Endothelial cell of umbilical vein (primary cell): ENCODE results near the gene FLRT2. TPM values are rescaled to one million over a fixed set of nuclear protein-coding genes. Genes with fewer than 3 reads are reported as not detected.

Experiments used
- BruUV-seq: library from RNA; stranded (reverse); fragments of 400-500 nt; replicated peaks from 2 replicates; lab custom pipeline; 2021; lab: Mats Ljungman, UMichigan
- CTCF ChIA-PET: fragments of 300-600, 350-600 bp; sonication (Branson Sonifier 250); formaldehyde crosslinking; loops from one replicate; lab custom pipeline; 2021; ENCODE audit warnings: antibody characterized with exemption, inconsistent platforms; lab: Charles Lee
- POLR2A ChIA-PET: fragments of 300-600, 350-600 bp; sonication (Branson Sonifier 250); formaldehyde crosslinking; loops from one replicate; lab custom pipeline; 2021; ENCODE audit warnings: antibody characterized with exemption, inconsistent platforms; lab: Charles Lee
- DNase-seq: peaks from one replicate; pipeline ENCODE4 v3.0.0-alpha.2; 2011; ENCODE audit warnings: low read depth, low spot score
- FAIRE-seq: peaks from 2 replicates; lab custom pipeline; 2011; peaks lifted over from hg19 to GRCh38; lab: Jason Lieb, UNC
- H2AFZ ChIP-seq: 2 replicates; pipeline ENCODE4 v1.6.0; 2012; ENCODE audit warnings: low read depth, low read length, control low read depth, inconsistent platforms
- H3K27ac ChIP-seq: 2 replicates; pipeline ENCODE4 v1.5.1; 2011; ENCODE audit warnings: low read depth, mild to moderate bottlenecking, control low read depth, low read length, moderate library complexity; ENCODE audit not compliant: insufficient read depth
- H3K27me3 ChIP-seq, 2 experiments: 2 replicates each; pipeline versions ENCODE4 v1.6.0 to v1.6.1; 2011; ENCODE audit warnings: low read length in 2 of 2, mixed read lengths in 1 of 2; ENCODE audit not compliant: control insufficient read depth in 2 of 2, insufficient read depth in 2 of 2
- H3K36me3 ChIP-seq, 2 experiments: 2 replicates in 1 of 2; 3 replicates in 1 of 2; pipeline ENCODE4 v1.5.1; 2011; ENCODE audit warnings: low read length in 2 of 2, mild to moderate bottlenecking in 1 of 2, moderate library complexity in 1 of 2; ENCODE audit not compliant: control insufficient read depth in 2 of 2, insufficient read depth in 2 of 2; ENCODE audit errors: extremely low read depth in 1 of 2
- H3K4me1 ChIP-seq: 3 replicates; pipeline ENCODE4 v1.5.1; 2011; ENCODE audit warnings: mild to moderate bottlenecking, low read length; ENCODE audit not compliant: control insufficient read depth, insufficient read depth; ENCODE audit errors: extremely low read depth
- H3K4me2 ChIP-seq: 2 replicates; pipeline ENCODE4 v1.6.1; 2011; ENCODE audit warnings: low read length, control low read depth, mixed read lengths; ENCODE audit not compliant: insufficient read depth
- H3K4me3 ChIP-seq, 3 experiments: fragments of 200-600 bp in 1 of 3; sonication (generic), shearing (Covaris generic) in 1 of 3; replicated peaks in 1 of 3; 2 replicates each; pipeline ENCODE4 v1.5.1; 2011 to 2016; ENCODE audit warnings: control low read depth in 3 of 3, low read length in 3 of 3, mild to moderate bottlenecking in 2 of 3, inconsistent platforms in 1 of 3, low read depth in 1 of 3, moderate library complexity in 1 of 3; ENCODE audit not compliant: insufficient read depth in 1 of 3
- H3K79me2 ChIP-seq: 2 replicates; pipeline ENCODE4 v1.6.0; 2012; ENCODE audit warnings: low read length, inconsistent platforms; ENCODE audit not compliant: control insufficient read depth, insufficient read depth
- H3K9ac ChIP-seq: replicated peaks from 2 replicates; pipeline ENCODE3; 2011; ENCODE audit warnings: low read length, control low read depth; ENCODE audit not compliant: insufficient read depth; ENCODE audit errors: extremely low read depth
- H3K9me1 ChIP-seq: replicated peaks from 3 replicates; pipeline ENCODE4 v1.6.0; 2011; ENCODE audit warnings: mild to moderate bottlenecking, low read length; ENCODE audit not compliant: control insufficient read depth, insufficient read depth; ENCODE audit errors: extremely low read depth
- H3K9me3 ChIP-seq: replicated peaks from 2 replicates; pipeline ENCODE4 v1.5.1; 2012; ENCODE audit warnings: low read length, inconsistent platforms; ENCODE audit not compliant: control insufficient read depth, insufficient read depth
- H4K20me1 ChIP-seq: replicated peaks from 2 replicates; pipeline ENCODE3; 2011; ENCODE audit warnings: mild to moderate bottlenecking, low read length; ENCODE audit not compliant: control insufficient read depth, insufficient read depth; ENCODE audit errors: extremely low read depth
- EZH2 ChIP-seq: IDR thresholded peaks from 2 replicates; pipeline ENCODE4 v1.6.1; 2012; ENCODE audit warnings: borderline replicate concordance, low read depth, mild to moderate bottlenecking, moderate library complexity, low read length, inconsistent platforms; ENCODE audit not compliant: severe bottlenecking
- FOS ChIP-seq: IDR thresholded peaks from 2 replicates; pipeline ENCODE4 v1.6.1; 2011; ENCODE audit warnings: mild to moderate bottlenecking, low read length, moderate library complexity, borderline replicate concordance; ENCODE audit not compliant: insufficient read depth
- GATA2 ChIP-seq: IDR thresholded peaks from 2 replicates; pipeline ENCODE4 v1.7.0; 2011; ENCODE audit warnings: low read depth, mild to moderate bottlenecking, moderate library complexity, mixed read lengths, low read length; ENCODE audit not compliant: insufficient read length, insufficient read depth
- JUN ChIP-seq: IDR thresholded peaks from 2 replicates; pipeline ENCODE4 v1.6.1; 2011; ENCODE audit warnings: borderline replicate concordance, low read depth; ENCODE audit not compliant: insufficient read length, insufficient read depth
- MYC ChIP-seq: IDR thresholded peaks from one replicate; pipeline ENCODE4 v1.6.1; 2011; ENCODE audit warnings: mild to moderate bottlenecking, low read depth, low read length
- POLR2A ChIP-seq: IDR thresholded peaks from 2 replicates; pipeline ENCODE4 v1.6.1; 2012; ENCODE audit warnings: low read depth, mild to moderate bottlenecking, control low read depth, low read length
- POLR2AphosphoS5 ChIP-seq: IDR thresholded peaks from 2 replicates; pipeline ENCODE4 v1.6.1; 2012; ENCODE audit warnings: low read depth, mild to moderate bottlenecking, control low read depth, low read length, moderate library complexity; ENCODE audit not compliant: insufficient read depth
- dilution Hi-C: fragments of 300-500 bp; cut with MboI; formaldehyde crosslinking; loops from one replicate; pipeline ENCODE4 v1.15.0; 2019; ENCODE audit warnings: low sequenced_read_pairs; ENCODE audit not compliant: extremely low pct_ligation_motif_present
- intact Hi-C: fragments of 100-400 bp; cut with micrococcal nuclease; formaldehyde crosslinking; loops from one replicate; pipeline ENCODE4 v1.10.0; 2022
- polyA plus RNA-seq, 4 experiments: library from polyadenylated mRNA; depleted of rRNA in 3 of 4; stranded (reverse) in 3 of 4; unstranded in 1 of 4; fragments of >200 nt; gene quantifications; 2 replicates each; pipeline versions ENCODE4 v1.2.1 to v1.2.3, GENCODE V29; 2011 to 2012; ENCODE audit warnings: missing spikeins in 1 of 4
- total RNA-seq: library from RNA; stranded (reverse); gene quantifications from 2 replicates; pipeline ENCODE4 v1.2.3, GENCODE V29; 2021
- TF ChIP-seq, protein P1 (sequence below): IDR thresholded peaks from 2 replicates; pipeline ENCODE4 v1.6.1; 2011; ENCODE audit not compliant: insufficient read depth, insufficient read length
- TF ChIP-seq, protein P2 (sequence below), 2 donors: IDR thresholded peaks; 1 replicate in 1 of 2; 2 replicates in 1 of 2; pipeline ENCODE4 v1.5.1; 2011; ENCODE audit warnings: low read length in 2 of 2, mild to moderate bottlenecking in 2 of 2, moderate library complexity in 2 of 2, control low read depth in 1 of 2, inconsistent platforms in 1 of 2, low read depth in 1 of 2; ENCODE audit not compliant: insufficient read depth in 1 of 2; ENCODE audit errors: extremely low read depth in 1 of 2

FLRT2 gene
- total and polyA plus RNA-seq, 2 donors (not counting 3 experiments of a cell fraction or from before 2014, with no cell fraction given): 202 to 229 TPM

DNA sequence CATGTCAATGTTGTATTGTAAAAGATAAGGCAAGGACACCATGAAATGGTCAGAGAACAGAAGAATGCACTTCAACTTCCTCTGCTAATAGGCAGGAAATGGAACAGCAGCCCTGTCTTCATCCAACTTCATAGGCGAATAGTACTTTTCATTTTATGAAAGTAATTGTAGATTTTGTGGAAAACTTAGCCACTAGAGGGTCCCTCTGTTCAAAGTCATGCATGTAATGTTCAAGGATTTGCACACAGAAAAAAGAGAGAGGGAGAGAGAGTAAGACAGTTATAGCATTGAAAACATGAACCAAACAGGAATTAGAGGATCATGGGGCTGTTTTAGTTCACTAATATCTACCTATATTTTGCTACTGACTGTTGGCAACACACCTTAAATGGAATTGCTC is 172.2 kb downstream of the FLRT2 start:
- H3K4me3 ChIP-seq: no peak overlapping the region
- no peaks in the 10 kb centered on the region for H3K27me3 ChIP-seq
- dilution Hi-C loops (no loop called here), intact Hi-C loops (no loop called here)
- no peaks in the 10 kb centered on the region for H3K36me3 ChIP-seq
- TF ChIP-seq GATA2 (no peak), POLR2AphosphoS5 (no peak), FOS (no peak), JUN (no peak), POLR2A (no peak), MYC (no peak), EZH2 (no peak)
- TF ChIP-seq, protein P1, sequence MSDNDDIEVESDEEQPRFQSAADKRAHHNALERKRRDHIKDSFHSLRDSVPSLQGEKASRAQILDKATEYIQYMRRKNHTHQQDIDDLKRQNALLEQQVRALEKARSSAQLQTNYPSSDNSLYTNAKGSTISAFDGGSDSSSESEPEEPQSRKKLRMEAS: no peak
- TF ChIP-seq, protein P2, sequence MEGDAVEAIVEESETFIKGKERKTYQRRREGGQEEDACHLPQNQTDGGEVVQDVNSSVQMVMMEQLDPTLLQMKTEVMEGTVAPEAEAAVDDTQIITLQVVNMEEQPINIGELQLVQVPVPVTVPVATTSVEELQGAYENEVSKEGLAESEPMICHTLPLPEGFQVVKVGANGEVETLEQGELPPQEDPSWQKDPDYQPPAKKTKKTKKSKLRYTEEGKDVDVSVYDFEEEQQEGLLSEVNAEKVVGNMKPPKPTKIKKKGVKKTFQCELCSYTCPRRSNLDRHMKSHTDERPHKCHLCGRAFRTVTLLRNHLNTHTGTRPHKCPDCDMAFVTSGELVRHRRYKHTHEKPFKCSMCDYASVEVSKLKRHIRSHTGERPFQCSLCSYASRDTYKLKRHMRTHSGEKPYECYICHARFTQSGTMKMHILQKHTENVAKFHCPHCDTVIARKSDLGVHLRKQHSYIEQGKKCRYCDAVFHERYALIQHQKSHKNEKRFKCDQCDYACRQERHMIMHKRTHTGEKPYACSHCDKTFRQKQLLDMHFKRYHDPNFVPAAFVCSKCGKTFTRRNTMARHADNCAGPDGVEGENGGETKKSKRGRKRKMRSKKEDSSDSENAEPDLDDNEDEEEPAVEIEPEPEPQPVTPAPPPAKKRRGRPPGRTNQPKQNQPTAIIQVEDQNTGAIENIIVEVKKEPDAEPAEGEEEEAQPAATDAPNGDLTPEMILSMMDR (IDR thresholded peaks at IDR 0.05; ENCODE audit: extremely low read depth in 1 of 2, insufficient read depth in 1 of 2, low read depth in 1 of 2, low read length in 2 of 2): no peak
- no peak for DNase-seq
- no peaks in the 10 kb centered on the region for H4K20me1 ChIP-seq
- H2AFZ ChIP-seq: no peak overlapping the region
- BruUV-seq: no TSS peak
- H3K27ac ChIP-seq: no peak overlapping the region
- POLR2A ChIA-PET: no interaction called here
- no peaks in the 10 kb centered on the region for H3K9me3 ChIP-seq
- H3K4me2 ChIP-seq: no peak overlapping the region
- FAIRE-seq: no peak
- H3K9me1 ChIP-seq: no peaks in the 10 kb centered on the region
- CTCF ChIA-PET: no interaction called here
- no peak overlapping the region for H3K9ac ChIP-seq
- H3K79me2 ChIP-seq: no peaks in the 10 kb centered on the region
- no peaks in the 10 kb centered on the region for H3K4me1 ChIP-seq
